Measurements from ENCODE around the gene FGGY.

The FGGY gene

DNA sequence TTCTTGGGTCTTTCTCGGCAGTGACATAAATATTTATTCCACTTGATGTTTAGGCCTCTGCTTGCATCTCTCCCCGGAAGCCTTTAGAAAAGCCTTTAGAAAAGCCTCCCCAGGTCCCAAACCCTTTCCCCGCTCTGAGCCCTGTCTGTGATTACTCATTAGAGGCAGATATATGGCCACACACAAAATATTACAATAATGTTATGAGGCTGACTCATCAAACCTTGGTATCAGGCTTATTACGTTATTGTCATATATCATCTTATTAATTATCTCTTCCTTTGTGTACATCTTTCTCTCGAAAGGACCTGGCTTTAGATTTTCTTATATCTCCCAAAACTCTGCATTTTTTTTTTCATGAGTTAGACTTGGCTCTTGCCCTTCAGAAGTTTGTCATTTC is 69.5 kb downstream of the FGGY start:
- no peak for DNase-seq (ENCODE audit: low read depth)
- TF ChIP-seq, protein P1, sequence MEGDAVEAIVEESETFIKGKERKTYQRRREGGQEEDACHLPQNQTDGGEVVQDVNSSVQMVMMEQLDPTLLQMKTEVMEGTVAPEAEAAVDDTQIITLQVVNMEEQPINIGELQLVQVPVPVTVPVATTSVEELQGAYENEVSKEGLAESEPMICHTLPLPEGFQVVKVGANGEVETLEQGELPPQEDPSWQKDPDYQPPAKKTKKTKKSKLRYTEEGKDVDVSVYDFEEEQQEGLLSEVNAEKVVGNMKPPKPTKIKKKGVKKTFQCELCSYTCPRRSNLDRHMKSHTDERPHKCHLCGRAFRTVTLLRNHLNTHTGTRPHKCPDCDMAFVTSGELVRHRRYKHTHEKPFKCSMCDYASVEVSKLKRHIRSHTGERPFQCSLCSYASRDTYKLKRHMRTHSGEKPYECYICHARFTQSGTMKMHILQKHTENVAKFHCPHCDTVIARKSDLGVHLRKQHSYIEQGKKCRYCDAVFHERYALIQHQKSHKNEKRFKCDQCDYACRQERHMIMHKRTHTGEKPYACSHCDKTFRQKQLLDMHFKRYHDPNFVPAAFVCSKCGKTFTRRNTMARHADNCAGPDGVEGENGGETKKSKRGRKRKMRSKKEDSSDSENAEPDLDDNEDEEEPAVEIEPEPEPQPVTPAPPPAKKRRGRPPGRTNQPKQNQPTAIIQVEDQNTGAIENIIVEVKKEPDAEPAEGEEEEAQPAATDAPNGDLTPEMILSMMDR (conservative IDR thresholded peaks at IDR 0.05; ENCODE audit: low read depth, low read length), result no peak
- H3K4me3 ChIP-seq (ENCODE audit: low read length), result no peak overlapping the region

GRCh38 chr1:59367301-59368007 is 70.6 kb downstream of the FGGY start:
- peak overlapping the region; percentile 11 for H3K4me3 ChIP-seq (ENCODE audit: low read length)
- DNase-seq (ENCODE audit: low read depth), result peak; percentile 83
- TF ChIP-seq, protein P1 (conservative IDR thresholded peaks at IDR 0.05; ENCODE audit: low read depth, low read length), result no peak

- no peak overlapping the region for H3K4me3 ChIP-seq (ENCODE audit: low read length)
- TF ChIP-seq, protein P1 (conservative IDR thresholded peaks at IDR 0.05; ENCODE audit: low read depth, low read length), result no peak
- DNase-seq (ENCODE audit: low read depth), result peak; percentile 10
These were observed 71.2 kb downstream of the FGGY start for GRCh38 chr1:59368008-59368670.

- no peak overlapping the region for H3K4me3 ChIP-seq (ENCODE audit: low read length)
- DNase-seq (ENCODE audit: low read depth), result peak; percentile 7
- TF ChIP-seq, protein P1 (conservative IDR thresholded peaks at IDR 0.05; ENCODE audit: low read depth, low read length), result no peak
These were observed 78.7 kb downstream of the FGGY start for GRCh38 chr1:59375321-59376220.

- H3K4me3 ChIP-seq (ENCODE audit: low read length), result no peak overlapping the region
- TF ChIP-seq, protein P1 (conservative IDR thresholded peaks at IDR 0.05; ENCODE audit: low read depth, low read length), result no peak
- no peak for DNase-seq (ENCODE audit: low read depth)
These were observed 80.5 kb downstream of the FGGY start for GRCh38 chr1:59377350-59377904.

- H3K4me3 ChIP-seq (ENCODE audit: low read length), result no peak overlapping the region
- TF ChIP-seq, protein P1 (conservative IDR thresholded peaks at IDR 0.05; ENCODE audit: low read depth, low read length), result no peak
- no peak for DNase-seq (ENCODE audit: low read depth)
These were observed 81.9 kb downstream of the FGGY start for GRCh38 chr1:59378621-59379370.

Data from retinal pigment epithelial cell (primary cell).